Left renal pelvis (tissue), 4 donors: ENCODE data around the gene ADCY9. TPM values are rescaled to one million over a fixed set of nuclear protein-coding genes. Genes with fewer than 3 reads are reported as not detected.
A peak's percentile ranks its signal among the peaks of the same experiment; 100 is the strongest.
"Not testable (repeated sequence)": the region's sequence is repeated elsewhere in the genome, so short reads cannot be mapped to it uniquely, and the experiment has no call there.

ENCODE experiments used
- DNase-seq, 4 donors: peaks; one replicate each; pipeline ENCODE4 v3.0.0-alpha.2; 2013; ENCODE audit warnings: low read depth in 4 of 4, low spot score in 3 of 4
- polyA plus RNA-seq, 4 donors: library from polyadenylated mRNA; unstranded; fragments of 120-200 nt; gene quantifications; one replicate each; pipeline ENCODE4 v1.2.1, GENCODE V29; 2013; ENCODE audit not compliant: insufficient read length in 4 of 4

Gene ADCY9
- polyA plus RNA-seq = 1 to 10 TPM; 7.9 to 8.7 (median 8.0) TPM

DNA sequence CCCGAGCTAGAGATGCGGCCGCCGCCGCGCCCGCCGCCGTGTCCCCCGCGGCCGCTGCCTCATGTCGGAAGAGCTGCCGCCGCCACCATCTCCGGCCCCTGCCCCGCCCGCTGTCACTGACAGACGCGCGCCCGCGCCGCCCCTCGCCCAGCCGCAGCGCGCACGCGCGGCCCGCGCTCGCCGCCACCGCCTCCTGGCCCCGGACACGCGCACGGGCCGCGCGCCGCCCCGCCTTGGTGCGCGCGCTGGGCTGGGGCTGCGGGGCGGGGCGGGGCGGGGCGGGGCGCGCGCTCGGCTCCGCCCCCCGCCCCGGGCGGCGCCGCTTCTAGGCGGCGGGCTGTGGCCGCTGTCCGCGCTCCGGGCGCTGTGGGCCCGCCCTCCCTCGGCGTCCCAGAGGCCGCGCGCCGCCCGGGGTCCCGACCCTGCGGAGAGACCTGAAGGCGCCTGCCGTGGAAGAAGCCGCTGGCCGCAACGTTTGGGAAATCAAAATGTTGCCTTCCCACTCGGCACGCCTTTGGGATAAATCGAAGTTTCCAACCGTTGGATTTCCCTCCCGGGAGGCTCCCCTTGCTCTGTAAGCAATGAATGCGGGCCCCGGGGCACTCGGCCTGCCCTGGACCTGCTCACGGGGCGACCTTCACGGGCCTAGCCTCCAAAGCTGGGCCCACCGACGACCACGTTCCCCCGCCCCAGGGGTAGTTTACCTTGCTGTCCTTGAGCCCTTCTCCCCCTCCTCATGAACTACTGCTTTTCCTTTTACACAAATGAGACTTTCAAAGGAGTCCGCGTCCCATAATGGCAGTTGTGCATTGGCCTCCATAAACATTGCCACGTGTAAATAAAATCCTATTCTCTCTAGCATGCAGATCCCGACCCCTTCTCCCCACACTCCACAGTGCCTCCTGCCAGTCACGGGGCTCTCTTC, at the start of gene ADCY9:
TSS of gene ADCY9 (minus strand) at position 118 of the 925 bp plus-strand sequence. CDS start 1,000 bp downstream, outside the sequence.
- DNase-seq = peak in 3 of 4 donors; percentile 69 to 71 (median 70)

DNA sequence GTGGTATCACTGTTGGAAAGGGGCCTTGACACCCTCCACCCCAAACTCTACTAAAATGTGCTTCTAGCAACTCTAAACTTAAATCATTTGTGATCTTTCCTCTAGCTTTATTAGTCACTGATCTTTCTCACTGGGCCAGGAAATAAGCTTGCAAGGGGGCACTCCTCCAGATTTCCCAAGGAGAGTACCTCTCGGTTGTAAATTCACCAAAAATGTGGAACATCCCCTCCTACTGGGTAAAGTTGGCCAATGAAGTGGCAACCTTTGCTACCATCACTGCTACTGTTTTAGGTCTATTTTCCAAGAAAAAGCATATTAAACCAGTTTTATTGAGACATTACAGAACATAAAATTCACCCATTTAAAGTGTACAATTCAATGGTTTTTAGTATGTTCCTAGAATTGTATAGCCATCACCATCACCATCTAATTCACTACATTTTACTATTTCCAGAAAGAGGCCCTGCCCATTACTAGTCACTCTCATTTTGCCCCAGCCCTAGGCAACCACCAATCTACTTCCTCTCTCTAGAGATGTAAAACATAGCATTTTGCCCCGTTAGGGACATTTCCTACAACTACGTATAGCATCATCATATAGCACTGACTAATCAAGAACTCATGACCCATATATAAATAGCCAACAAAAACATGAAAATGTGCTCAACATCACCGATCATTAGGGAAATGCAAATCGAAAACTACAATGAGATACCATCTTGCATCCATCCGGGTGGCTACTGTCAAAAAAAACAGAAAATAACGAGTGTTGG, 44.6 kb upstream of the ADCY9 start:
- DNase-seq = no peak

DNA sequence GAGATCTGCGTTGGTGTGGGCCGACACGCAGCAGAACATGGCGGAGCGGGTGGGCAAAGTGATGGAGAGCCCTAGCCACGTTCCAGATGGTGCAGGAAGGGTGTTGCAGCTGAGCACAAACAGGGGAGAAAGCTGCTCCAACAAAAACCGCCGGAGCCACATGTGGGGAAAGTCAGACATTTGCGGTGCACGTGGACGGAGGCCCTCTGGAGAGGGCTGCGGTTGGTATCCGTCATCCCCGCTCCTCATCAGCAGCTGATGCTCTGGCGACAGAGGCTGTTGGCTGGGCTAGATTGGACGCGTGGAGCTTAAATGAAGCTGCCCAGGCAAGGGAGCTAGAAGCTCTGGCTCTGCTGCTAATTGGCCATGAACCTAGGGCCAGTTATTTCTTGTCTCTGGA, 43.5 kb upstream of the ADCY9 start:
- no peak for DNase-seq

DNA sequence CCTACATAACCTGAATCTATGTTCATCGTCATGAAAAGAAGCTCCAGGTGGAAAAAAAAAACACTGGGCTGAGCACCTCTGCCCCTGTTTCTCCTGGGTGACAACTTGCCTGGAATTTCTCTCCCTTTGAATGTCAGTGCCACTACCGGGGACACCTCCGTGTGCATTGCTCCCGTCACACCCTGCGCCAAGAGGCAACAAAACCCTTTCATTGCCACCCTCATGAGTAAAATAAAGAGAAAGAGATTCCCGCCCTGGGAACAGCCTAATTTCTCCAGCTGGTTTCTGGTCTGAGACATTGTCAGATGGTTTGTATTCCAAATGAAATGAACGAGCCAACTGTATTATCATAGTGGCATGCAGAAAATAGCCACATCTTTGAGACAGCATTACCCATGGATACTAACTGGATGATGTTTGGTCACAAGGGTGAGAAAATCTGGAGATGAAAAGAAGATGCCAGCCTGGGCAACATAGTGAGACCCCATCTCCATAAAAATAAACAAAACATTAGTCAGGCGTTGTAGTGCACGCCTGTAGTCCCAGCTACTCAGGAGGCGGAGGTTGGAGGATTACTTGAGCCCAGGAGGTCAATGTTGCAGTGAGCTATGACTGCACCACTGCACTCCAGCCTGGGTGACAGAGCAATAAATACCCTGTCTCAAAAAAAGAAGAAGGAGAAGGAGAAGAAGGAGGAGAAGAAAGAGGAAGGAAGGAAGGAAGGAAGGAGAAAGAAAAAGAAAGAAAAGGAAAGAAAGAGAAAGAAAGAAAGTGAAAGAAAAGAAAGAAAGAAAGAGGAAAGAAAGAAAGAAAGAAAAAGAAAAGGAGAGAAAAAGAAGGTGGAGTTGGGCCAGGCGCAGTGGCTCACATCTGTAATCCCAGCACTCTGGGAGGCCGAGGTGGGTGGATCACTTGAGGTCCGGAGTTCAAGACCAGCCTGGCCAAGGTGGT, 42.2 kb upstream of the ADCY9 start:
- no peak for DNase-seq

DNA sequence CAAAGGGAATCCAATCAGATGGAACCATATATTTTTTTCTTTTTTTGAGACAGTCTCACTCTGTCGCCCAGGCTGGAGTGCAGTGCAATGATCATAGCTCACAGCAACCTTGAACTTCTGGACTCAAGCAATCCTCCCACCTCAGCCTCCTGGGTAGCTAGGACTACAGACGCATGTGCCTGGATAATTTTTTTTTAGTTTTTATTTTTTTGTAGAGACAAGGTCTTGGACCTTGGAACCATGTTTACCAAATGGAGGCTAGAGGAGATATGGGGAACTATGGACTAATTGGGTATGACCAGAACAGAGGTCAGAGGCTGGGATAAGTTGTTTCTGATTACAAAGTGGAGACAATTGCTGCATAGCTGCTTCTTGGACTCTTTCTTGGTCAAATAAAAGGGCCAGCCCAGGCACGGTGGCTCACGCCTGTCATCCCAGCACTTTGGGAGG, 41.2 kb upstream of the ADCY9 start:
- DNase-seq = no peak

DNA sequence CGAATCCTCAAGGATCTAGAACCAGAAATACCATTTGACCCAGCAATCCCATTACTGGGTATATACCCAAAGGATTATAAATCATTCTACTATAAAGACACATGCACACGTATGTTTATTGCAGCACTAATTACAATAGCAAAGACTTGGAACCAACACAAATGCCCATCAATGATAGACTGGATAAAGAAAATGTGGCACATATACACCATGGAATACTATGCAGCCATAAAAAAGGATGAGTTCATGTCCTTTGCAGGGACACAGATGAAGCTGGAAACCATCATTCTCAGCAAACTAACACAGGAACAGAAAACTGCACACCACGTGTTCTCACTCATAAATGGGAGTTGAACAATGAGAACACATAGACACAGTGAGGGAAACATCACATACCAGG, 40.3 kb upstream of the ADCY9 start:
- not testable (repeated sequence) for DNase-seq

DNA sequence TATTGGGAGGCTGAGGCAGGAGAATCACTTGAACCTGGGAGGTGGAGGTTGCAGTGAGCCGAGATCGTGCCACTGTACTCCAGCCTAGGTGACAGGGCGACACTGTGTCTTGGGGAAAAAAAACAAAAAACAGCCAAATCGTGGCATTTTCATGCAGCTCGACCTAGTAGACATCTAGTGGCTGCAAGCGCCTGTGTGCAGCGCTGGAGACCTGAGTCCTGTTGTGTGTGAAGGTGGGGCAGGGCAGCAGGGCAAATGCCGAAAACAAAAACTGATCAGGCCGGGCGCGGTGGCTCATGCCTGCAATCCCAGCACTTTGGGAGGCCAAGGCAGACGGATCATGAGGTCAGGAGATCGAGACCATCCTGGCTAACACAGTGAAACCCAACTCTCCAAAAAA, 37.1 kb upstream of the ADCY9 start:
- not testable (repeated sequence) for DNase-seq

DNA sequence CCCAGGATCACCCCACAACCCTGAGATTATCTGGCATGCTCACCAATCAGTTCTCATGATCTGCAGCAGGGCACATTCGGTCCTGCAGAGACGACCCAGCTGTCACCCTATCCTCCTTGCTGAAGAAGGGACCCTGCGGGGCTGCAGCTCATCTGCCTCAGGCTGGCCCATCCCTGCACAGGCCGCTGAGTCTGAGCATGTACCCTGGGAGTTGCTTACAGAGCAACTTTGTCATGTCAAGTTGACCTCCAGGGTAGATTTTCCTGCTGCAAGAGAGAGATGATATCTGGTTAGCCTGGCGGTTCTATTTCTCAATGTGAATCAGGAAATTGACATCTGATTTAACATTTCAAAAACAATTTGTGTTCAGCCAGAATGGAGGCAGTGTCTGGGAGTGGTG, 36.0 kb upstream of the ADCY9 start:
- DNase-seq = no peak

DNA sequence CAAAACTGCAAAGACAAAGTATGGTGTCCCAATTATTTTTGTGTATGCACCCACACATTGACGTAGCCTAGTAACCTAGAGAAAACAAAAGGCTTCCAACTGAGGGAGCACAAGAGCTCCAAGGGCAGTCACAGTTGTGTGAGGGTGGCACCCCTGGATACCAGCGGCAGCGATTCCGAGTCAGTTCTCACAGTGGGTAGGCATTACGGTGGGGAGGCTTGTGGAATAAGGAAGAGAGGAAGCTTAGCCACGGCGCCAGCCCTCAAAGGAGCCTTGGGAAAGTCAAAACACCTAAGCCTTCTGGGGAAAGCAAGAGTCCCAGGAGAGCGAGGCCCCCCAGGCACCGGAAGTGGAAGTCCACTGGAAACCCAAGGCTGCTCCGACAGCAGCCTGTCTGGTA, 31.0 kb upstream of the ADCY9 start:
- no peak for DNase-seq

DNA sequence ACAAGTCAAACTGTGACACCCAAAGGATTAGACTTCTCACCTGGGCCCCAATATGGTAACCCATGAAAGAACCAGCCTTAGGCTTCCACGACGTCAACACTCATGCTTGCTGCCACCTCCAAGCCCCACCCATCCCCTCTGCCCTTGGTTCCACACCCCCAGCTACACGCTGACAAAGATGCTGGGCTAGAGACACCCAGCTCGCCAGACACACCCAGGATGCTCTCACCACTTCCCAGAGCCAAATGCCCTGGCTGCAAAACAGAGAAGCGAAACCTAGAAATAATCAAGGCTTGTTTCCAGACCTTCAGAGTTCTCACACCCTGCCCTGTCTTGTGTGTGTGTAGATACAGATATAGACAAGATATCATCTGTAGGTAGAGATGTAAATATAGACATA, 26.0 kb upstream of the ADCY9 start:
- no peak for DNase-seq

DNA sequence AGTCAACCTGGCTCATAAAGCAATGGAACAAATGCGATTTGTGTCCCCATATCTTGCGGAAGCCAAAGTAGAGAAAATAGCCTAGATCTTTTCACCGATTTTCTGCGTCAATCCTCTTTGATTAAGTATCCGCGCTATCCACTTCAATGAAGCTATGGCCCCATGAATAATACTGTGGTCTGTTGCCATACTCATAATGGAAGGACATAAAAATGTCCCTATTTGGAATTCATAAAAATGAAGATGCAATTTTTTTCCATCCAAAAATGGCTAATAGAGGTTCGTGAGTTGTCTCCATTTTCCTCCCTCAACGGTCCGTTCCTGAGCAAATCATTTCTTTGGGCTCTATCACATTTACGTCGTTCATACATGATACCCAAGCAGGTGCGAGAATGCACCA, 25.4 kb upstream of the ADCY9 start:
- no peak for DNase-seq

DNA sequence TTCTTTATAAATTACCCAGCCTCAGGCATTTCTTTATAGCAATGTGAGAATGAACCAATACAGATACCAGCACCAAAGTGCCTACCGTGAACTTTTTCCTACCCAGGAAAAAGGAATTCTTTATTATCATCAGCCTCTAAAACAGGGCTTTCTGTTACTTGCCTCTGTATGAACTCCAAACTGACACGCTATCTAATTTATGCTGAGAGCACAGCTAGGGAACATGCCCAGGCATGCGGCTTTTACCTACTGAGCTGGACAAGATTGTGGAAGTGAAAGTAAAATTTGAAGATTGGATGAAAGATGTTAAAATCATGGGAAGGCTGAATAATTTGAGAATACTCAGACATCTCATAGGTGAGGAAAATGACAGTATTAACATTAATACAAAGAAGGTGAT, 24.4 kb upstream of the ADCY9 start:
- no peak for DNase-seq

DNA sequence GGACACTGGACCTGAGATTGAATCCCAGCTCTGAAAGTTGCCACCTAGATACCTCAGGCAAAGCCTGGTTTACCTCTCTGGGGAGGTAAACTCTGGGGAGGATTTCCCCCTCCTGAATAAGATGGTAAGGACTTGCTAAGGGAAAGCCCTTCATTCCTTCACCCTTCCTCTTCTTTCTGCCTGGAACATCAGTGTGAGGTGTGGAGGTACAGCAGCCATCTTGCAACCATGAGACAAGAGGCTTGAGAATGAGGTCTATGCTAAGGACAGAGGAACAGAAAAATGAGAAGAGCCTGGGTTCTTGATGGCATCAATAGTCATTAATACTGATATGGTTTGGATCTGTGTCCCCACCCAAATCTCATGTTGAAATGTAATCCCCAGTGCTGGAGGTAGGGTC, 23.7 kb upstream of the ADCY9 start:
- DNase-seq = no peak

DNA sequence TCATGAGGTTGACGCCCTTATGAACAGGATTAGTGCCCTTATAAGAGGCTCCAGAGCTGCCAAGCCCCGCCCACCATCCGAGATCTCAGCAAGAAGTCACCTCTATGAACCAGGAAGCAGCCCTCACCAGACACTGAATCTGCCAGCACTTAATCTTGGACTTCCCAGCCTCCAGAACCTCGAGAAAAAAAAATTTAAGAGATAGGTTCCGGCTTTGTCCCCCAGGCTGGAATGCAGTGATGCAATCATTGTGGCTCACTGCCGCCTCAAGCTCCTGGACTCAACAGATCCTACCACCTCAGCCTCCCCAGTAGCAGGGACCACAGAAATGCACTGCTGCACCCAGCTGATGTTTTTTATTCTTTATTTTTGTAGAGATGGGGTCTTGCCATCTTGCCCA, 22.5 kb upstream of the ADCY9 start:
- DNase-seq = no peak

DNA sequence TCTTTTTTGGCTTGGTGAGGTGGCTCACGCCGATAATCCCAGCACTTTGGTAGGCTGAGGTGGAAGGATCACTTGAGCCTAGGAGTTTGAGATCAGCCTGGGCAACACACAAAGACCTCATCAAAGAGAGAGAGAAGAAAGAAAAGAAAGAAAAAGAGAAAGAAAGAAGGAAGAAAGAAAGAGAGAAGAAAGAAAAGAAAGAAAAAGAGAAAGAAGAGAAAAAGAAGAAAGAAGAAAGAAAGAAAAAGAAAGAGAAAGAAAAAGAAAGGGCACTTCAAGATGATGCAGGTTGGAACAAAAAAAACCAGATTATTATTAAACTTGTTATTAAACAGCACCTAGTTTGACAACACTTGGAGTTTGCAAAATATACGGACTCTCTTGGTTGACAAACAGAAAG, 21.2 kb upstream of the ADCY9 start:
- no peak for DNase-seq

DNA sequence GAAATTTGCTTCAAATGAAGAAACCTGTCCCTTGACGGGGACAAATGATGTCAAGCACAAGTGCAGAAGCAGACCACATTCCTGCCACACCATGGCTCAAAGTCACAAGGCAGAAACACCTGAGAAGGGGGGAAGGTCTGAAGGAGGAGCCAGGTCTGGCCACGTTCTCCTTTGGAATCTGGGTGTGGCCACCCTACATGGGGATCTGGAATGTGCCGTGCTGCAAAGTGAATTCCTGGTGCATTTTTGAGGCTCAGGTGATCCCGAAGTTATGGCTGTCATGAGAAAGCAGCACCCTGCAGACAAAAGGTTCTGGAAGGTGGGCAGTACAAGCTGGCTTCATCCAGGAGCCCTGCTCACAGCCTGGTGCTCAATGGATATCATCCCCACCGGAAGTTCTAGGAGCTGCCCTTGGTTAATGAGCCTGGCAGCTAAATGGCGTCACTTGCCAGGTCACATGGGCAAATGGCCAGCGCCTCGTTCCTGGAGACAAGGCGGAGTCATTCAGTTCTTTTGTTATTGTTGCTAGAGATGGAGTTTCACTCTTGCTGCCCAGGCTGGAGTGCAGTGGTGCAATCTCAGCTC, 20.1 kb upstream of the ADCY9 start:
- DNase-seq = no peak

DNA sequence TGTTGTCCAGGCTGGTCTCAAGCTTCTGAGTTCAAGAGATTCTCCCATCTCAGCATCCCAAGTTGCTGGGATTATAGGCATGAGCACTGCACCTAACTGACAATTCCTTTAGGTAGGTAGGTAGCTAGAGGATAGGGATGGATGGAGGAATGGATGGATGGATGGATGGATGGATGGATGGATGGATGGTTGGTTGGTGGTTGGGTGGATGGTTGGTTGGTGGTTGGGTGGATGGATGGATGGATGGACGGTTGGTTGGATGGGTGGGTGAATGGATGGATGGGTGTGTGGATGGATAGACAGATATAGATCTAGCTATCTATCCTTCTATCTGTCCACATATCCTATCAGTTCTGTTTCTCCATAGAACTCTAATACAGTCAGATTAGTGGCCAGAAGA, 19.3 kb upstream of the ADCY9 start:
- no peak for DNase-seq

DNA sequence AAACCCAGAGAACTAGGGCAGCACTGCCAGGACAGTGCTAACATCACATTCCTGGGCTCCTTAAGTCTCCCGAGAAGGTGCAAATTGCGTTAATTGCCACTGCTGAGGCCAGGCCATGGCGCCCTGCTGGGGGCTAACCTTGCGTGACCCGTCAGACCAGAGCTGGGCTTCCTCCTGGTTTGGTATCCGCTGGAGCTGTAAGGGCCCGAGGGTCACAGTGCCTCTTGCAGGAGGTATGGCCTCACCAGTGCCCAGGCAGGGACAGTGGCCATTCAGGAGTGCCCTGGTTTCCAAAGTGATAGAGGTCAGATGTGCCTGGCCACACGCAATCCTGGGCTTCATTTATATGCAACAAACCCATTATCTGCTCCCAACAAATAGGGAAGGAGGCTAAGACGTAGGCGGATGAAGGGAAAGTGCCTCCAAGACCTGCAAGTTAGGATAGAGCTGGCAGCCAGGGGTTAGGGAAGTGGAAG, 17.7 kb upstream of the ADCY9 start:
- no peak for DNase-seq

DNA sequence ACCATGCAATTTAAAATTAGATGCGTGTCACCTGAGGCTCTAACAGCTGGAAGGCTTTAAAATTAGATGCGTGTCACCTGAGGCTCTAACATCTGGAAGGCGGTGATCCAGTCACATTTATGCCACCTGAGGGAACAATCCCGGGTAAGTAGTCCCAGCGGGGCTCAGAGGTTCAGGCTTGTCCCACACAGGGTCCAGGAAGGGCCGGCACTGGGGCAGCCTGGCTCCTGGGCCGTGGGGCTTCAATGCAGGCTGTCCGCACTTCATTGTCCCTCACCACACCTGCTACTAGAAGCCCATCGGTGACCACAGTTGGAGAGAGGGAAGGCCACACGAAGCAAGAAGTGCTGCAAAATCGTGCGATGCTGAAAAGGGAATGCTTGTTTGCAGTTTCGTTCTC, 15.4 kb upstream of the ADCY9 start:
- no peak for DNase-seq
